ENCODE data around the gene ZDHHC9.

GRCh38 chrX:129771266-129771995 lies 72.3 kb downstream of the ZDHHC9 start:
- TF ChIP-seq CTCF (IDR thresholded peaks at IDR 0.05) (no peak), EZH2 (IDR thresholded peaks at IDR 0.05) (no peak)

Measured in neural progenitor cell (in vitro differentiated cells).